Heart right ventricle (tissue), 16 donors: ENCODE data around the gene FLNC. TPM values are rescaled to one million over a fixed set of nuclear protein-coding genes. Genes with fewer than 3 reads are reported as not detected.

ENCODE experiments used
- ATAC-seq, 8 donors: fragments of 200-7000 bp; cut with Tn5 transposase; one replicate each; pipeline ENCODE4 v1.9.1; 2020; ENCODE audit warnings: mild to moderate bottlenecking in 8 of 8, moderate library complexity in 8 of 8, moderate number of reproducible peaks in 1 of 8
- DNase-seq, 2 donors: peaks; one replicate each; pipeline ENCODE4 v3.0.0-alpha.2; 2020
- H3K27ac ChIP-seq, 10 donors: fragments of 200-600 bp; sonication (generic) in 2 of 10; one replicate each; pipeline versions ENCODE4 v1.5.0 to v1.8.0; 2020 to 2022; ENCODE audit warnings: mild to moderate bottlenecking in 3 of 10
- H3K27me3 ChIP-seq, 7 donors: fragments of 200-600 bp; one replicate each; pipeline ENCODE4 v1.8.0; 2021 to 2022; ENCODE audit warnings: mild to moderate bottlenecking in 2 of 7
- H3K36me3 ChIP-seq, 9 donors: fragments of 200-600 bp; sonication (generic) in 1 of 9; one replicate each; pipeline versions ENCODE4 v1.5.0 to v1.8.0; 2020 to 2022; ENCODE audit warnings: mild to moderate bottlenecking in 2 of 9
- H3K4me1 ChIP-seq, 9 donors: fragments of 200-600 bp; sonication (generic) in 1 of 9; one replicate each; pipeline versions ENCODE4 v1.5.0 to v1.8.0; 2020 to 2022; ENCODE audit warnings: mild to moderate bottlenecking in 4 of 9
- H3K4me3 ChIP-seq, 10 donors: fragments of 200-600 bp; sonication (generic) in 2 of 10; one replicate each; pipeline versions ENCODE4 v1.5.0 to v1.8.0; 2020 to 2022; ENCODE audit warnings: mild to moderate bottlenecking in 7 of 10, moderate library complexity in 2 of 10
- H3K9me3 ChIP-seq, 11 donors: fragments of 200-600 bp in 10 of 11; sonication (generic) in 2 of 11; one replicate each; pipeline versions ENCODE4 v1.5.0 to v1.8.0; 2013 to 2022; ENCODE audit warnings: mild to moderate bottlenecking in 2 of 11, control low read depth in 1 of 11, moderate library complexity in 1 of 11
- WGBS, 2 donors: extraction: QIAGEN DNeasy Blood & Tissue Kit; methylation state at CpG; one replicate each; pipeline ENCODE4 v1.1.7; 2013; ENCODE audit warnings: inconsistent platforms in 1 of 2; 5-methylcytosine and 5-hydroxymethylcytosine counted together
- intact Hi-C, 10 donors: fragments of 100-400 bp; cut with DNase I; formaldehyde crosslinking; loops; one replicate each; pipeline versions ENCODE4 v1.11.1 to v1.14.2; 2022
- polyA plus RNA-seq, 2 donors: library from polyadenylated mRNA; stranded (reverse); fragments of 200-250 nt; gene quantifications; one replicate each; pipeline ENCODE4 v1.2.3, GENCODE V29; 2013
- total RNA-seq, 10 donors: library from RNA; stranded (reverse); fragmentation: NEBNext Ultra II Directional in 3 of 10; extraction: Animal tissue kit (Norgen Biotek cat#: 25700) in 3 of 10; gene quantifications; one replicate each; pipeline versions ENCODE4 v1.2.1 to v1.2.4, GENCODE V29; 2021 to 2023
- TF ChIP-seq, protein P1 (sequence below), 9 donors: fragments of 200-600 bp; sonication (generic) in 2 of 9; IDR thresholded peaks; one replicate each; pipeline versions ENCODE4 v1.5.0 to v1.8.0; 2021 to 2022; ENCODE audit warnings: antibody characterized with exemption in 9 of 9, mild to moderate bottlenecking in 5 of 9, moderate library complexity in 1 of 9
- donor health status: Arrhythmogenic right ventricular cardiomyopathy.
- donor health status: ischemic (EF 13 %, LVEDD 7.1; RV severe dilation, severe dysfunction).
- donor health status: healthy with polysubstance abuse.
- donor health status: DM: no; HTN: yes; CAD: no.
- donor health status: DM: no; HTN: no; CAD: no.
- donor health status: ischemic (EF 25% LVEDD 6.9; RV normal size, moderate dysfunction).
- donor health status: ischemic (EF 25% LVEDD 5.7; RV mildly dilated, moderate dysfunction).
- donor health status: healthy.
- donor health status: DM: yes; HTN: yes; CAD: no.
- donor health status: Ischemic cardiomyopathy.
- donor health status: ischemic (EF 35%, LVEDD 5.7; RV mildly dilated, moderate dysfunction).
- donor health status: nonischemic (EF 11% LVEDD 7.7; RV severe dilation, severe dysfunction).
- donor health status: DM: yes; HTN: yes; CAD: no.
- donor health status: PGD.
- donor health status: ischemic (EF 29% LVEDD 5.4; RV normal size, mild dysfunction).
- donor health status: nonischemic (EF 23%, LVEDD 6.1; RV moderate dilation, normal function).

The FLNC gene
- total and polyA plus RNA-seq, 12 donors: 223 to 2,445 (median 1,163) TPM

DNA sequence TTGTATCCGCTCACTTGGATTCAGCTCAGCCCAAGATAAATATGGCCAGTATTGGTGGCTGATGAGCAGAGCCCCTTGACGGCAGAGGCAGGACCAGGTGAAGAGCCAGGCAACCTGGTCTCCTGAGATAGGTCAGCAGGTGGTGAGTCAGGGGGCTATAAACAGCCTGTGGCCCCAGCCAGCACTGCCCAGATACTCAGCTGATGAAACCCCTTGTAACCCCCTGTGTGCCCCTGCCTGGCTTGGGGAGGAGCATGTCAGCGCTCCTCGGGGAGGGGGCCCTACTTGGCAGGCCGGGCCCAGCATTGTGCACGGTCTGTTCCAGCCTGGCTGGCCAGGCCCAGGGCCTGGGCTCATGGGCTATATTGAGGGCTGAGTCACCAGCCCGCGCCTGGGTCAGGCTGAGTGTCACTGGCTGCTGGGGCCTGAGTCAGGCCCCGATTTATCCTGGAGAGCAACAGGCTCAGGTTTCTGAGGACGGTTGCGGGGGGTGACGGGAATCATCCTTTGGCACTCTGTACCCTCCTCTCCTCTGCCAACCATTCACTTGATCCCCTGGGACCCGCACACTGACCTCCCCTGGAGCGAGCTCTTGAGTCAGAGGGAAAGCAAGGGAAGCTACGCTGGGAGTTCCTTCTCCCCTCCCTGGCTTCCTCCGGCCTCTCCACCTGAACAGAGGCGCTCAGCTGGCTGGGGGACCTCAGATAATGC is 2.8 kb upstream of the FLNC start:
- Histone ChIP-seq H3K9me3 (no peaks in the 10 kb centered on the region), H3K27ac (peak overlapping the region; percentile 84 to 99 (median 96)), H3K27me3 (peaks cover 0 to 38% (median 0%) of the 10 kb centered on the region in 7 donors), H3K36me3 (peaks cover 0 to 9% (median 0%) of the 10 kb centered on the region in 9 donors), H3K4me1 (peaks cover 10 to 48% (median 30%) of the 10 kb centered on the region in 9 donors), H3K4me3 (peak overlapping the region in 6 of 10 donors; percentile 9 to 40 (median 35))
- DNase-seq: peak; percentile 62
- ATAC-seq: peak; percentile 41 to 78 (median 70)
- intact Hi-C loops: loop anchor here in 5 of 10 donors (5.0 to 10.0 kb wide), 3 partner anchors 35 to 75 kb away; partner anchors contain the start of gene CCDC136 (in 4 of the 5)
- WGBS, 2 donors: 55 to 64% methylated on average over 17 of the region's 17 CpGs
- TF ChIP-seq, protein P1, sequence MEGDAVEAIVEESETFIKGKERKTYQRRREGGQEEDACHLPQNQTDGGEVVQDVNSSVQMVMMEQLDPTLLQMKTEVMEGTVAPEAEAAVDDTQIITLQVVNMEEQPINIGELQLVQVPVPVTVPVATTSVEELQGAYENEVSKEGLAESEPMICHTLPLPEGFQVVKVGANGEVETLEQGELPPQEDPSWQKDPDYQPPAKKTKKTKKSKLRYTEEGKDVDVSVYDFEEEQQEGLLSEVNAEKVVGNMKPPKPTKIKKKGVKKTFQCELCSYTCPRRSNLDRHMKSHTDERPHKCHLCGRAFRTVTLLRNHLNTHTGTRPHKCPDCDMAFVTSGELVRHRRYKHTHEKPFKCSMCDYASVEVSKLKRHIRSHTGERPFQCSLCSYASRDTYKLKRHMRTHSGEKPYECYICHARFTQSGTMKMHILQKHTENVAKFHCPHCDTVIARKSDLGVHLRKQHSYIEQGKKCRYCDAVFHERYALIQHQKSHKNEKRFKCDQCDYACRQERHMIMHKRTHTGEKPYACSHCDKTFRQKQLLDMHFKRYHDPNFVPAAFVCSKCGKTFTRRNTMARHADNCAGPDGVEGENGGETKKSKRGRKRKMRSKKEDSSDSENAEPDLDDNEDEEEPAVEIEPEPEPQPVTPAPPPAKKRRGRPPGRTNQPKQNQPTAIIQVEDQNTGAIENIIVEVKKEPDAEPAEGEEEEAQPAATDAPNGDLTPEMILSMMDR (IDR thresholded peaks at IDR 0.05): no peak

DNA sequence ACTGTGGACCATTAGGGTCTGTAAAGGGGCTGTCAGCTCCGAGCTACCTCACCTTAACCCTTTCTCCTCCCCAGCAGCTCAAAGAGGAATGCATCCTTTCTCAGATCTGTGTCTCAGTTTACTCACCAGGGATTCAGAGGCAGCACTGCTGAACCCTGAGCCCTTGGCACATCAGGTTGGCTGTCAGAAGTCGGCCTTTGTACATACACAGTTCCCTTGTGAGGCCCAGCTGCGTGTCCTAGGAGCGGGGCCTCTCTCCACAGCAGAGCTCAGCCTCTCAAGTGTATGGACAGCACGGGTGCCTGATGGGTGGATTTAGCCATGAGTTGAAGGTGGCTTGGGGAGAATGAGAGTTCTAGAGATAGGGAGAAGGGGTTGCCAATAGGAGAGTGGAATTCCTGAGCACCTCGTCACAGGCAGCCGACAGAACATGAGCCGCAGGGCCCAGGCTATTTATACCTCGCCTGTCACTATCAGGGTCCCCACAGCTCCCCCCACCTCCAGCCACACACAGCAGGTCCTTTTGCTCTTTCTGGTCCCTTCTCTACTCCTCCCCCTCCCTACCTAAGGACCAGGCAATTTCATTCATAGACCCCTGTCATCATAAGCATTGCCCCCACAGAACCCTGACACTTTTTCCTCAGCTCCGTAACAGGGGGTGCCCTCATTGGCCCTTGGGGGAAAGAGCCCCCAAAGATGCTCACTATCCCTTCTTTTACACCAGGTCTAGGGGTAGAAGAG is 2.1 kb upstream of the FLNC start:
- peak; percentile 10 to 56 (median 50) for ATAC-seq
- DNase-seq: peak; percentile 62 to 79
- H3K36me3 ChIP-seq: peaks cover 0 to 14% (median 0%) of the 10 kb centered on the region in 9 donors
- 40 to 61% methylated on average over 10 of the region's 10 CpGs for WGBS, 2 donors
- peaks cover 0 to 44% (median 0%) of the 10 kb centered on the region in 7 donors for H3K27me3 ChIP-seq
- no peaks in the 10 kb centered on the region for H3K9me3 ChIP-seq
- peak overlapping the region in 6 of 10 donors; percentile 9 to 40 (median 35) for H3K4me3 ChIP-seq
- peak overlapping the region; percentile 86 to 99 (median 96) for H3K27ac ChIP-seq
- peaks cover 16 to 55% (median 38%) of the 10 kb centered on the region in 9 donors for H3K4me1 ChIP-seq
- intact Hi-C loops: loop anchor here in 5 of 10 donors (5.0 to 10.0 kb wide), 3 partner anchors 36 to 76 kb away; partner anchors contain the start of gene CCDC136 (in 4 of the 5)
- TF ChIP-seq, protein P1 (IDR thresholded peaks at IDR 0.05): no peak

GRCh38 chr7:128829391-128830166 is 627 bp upstream of the FLNC start:
- Histone ChIP-seq H3K27ac (peak overlapping the region; percentile 73 to 99 (median 94)), H3K4me3 (peak overlapping the region in 9 of 10 donors; percentile 55 to 92 (median 75)), H3K27me3 (peaks cover 0 to 46% (median 0%) of the 10 kb centered on the region in 7 donors), H3K36me3 (peaks cover 0 to 14% (median 0%) of the 10 kb centered on the region in 9 donors), H3K4me1 (peaks cover 20 to 70% (median 48%) of the 10 kb centered on the region in 9 donors), H3K9me3 (no peaks in the 10 kb centered on the region)
- intact Hi-C loops: loop anchor here in 6 of 10 donors (2.0 to 10.0 kb wide), 6 partner anchors 33 to 91 kb away; partner anchors contain the start of genes CCDC136 (in 4 of the 6), ATP6V1F (in 1 of the 6) and CALU (in 1 of the 6)
- ATAC-seq (peak in 1 of 8 donors; percentile 1), DNase-seq (peak in 1 of 2 donors; percentile 61)
- TF ChIP-seq, protein P1 (IDR thresholded peaks at IDR 0.05): no peak
- WGBS, 2 donors: 21 to 24% methylated on average over 13 of the region's 13 CpGs
